ENCODE data around the gene SAMD13. TPM values are rescaled to one million over a fixed set of nuclear protein-coding genes. Genes with fewer than 3 reads are reported as not detected.

The SAMD13 gene, protein sequence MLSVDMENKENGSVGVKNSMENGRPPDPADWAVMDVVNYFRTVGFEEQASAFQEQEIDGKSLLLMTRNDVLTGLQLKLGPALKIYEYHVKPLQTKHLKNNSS
- total RNA-seq: 0.70 and 0.87 TPM in 2 replicates

DNA sequence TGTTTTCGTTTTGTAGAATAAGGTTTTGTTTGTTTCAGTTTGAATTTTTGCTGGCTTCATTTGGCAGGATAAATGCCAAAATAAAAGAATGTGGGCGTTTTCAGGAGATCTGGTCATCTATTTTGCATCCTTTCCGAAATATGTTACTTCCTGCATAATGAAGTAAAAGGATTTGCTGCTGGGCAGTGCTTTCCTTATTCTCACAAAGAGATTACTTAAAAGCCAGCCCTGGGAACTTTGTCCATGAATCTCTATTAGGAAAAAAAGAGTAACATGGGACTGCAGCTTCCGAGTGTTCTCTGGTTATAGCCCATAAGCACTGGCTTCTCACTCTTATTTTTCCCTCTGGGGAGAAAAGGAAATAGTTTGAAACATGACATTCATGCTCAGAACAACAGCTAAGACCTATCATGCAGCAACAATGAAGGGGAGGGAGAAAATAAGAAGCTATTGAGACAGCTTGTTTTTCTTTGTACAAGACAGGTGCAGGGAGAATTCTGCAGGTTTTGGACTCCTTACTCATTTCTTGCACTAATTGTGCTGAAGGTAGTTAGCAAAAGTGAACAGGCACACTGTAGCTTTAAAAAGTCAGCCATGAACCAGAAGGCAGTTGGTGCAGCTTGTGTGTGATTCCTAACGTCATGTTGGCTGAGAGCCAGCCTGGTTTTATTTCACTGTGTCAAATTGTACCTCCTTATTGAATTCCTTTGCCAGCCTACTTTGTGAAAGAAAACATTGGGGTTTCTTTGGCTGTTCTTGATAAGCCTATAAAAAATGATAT, at the start of gene SAMD13:
Gene SAMD13, plus strand, starts transcription at position 705 of the 781 bp plus-strand sequence. CDS start 1,527 bp downstream, outside the sequence.

DNA sequence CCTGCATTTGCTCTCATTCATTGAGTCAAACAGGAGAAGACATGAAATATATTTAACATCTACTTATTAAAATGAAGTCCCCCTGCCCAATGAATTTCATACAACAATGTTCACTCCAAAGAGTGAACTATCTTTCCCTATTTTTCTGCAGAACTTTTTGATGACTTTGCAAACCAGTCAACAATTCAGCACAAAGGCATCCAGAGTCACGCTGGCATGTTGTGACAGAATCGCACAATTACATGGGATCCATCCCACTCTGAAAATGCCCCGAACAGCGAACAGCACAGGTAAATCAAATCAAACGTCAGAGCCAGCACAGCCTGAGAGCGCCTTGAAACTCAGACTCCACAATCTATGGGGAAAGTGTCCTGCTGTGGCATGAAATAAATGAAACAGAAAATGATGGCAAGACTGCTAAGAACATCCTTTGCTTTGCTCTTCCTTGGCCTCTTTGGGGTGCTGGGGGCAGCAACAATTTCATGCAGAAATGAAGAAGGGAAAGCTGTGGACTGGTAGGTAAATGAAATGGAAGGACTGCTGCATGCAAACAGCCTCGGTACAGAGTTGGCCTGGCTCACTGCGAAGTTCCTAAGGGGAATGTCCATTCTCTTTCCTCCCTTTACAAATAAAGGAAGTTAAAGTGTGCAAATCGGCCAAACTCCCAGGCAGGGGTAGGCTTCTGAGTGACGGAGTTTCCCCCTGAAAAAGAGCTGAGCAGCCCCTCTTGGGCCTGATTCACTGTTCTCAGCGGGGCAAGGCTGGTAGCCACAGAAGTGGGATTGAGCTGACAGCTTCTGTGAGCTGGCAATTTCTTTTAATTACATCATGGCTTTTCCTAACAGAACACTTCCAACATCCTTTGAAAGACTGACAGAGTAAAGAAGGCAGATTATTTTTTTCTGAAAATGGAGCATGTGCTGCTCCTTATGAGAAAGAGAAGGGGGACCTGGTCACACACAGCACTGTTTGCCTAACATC, 97.0 kb downstream of the SAMD13 start, which contains the start of gene DNASE2B:
Gene DNASE2B, plus strand, starts transcription at position 310 of the 981 bp plus-strand sequence. Its CDS starts 81 bp downstream, at position 391.

Other genes starting within 250 kb of the SAMD13 start
- 7.4 and 8.1 TPM in 2 replicates for gene PRKACB, start 157.4 kb upstream of the SAMD13 start, total RNA-seq
- not detected in 2 replicates for gene DNASE2B, start 96.8 kb downstream of the SAMD13 start, total RNA-seq
- 41.9 and 59.6 TPM in 2 replicates for gene RPF1, start 177.6 kb downstream of the SAMD13 start, total RNA-seq
- gene SPATA1, start 204.7 kb downstream of the SAMD13 start, total RNA-seq: 0.08 TPM in 1 of 2 replicates, not detected in the other
- 100 and 103 TPM in 2 replicates for gene GNG5, start 204.9 kb downstream of the SAMD13 start, total RNA-seq

Measured in hair follicular keratinocyte (primary cell).